ENCODE data around the gene MRPL28.

DNA sequence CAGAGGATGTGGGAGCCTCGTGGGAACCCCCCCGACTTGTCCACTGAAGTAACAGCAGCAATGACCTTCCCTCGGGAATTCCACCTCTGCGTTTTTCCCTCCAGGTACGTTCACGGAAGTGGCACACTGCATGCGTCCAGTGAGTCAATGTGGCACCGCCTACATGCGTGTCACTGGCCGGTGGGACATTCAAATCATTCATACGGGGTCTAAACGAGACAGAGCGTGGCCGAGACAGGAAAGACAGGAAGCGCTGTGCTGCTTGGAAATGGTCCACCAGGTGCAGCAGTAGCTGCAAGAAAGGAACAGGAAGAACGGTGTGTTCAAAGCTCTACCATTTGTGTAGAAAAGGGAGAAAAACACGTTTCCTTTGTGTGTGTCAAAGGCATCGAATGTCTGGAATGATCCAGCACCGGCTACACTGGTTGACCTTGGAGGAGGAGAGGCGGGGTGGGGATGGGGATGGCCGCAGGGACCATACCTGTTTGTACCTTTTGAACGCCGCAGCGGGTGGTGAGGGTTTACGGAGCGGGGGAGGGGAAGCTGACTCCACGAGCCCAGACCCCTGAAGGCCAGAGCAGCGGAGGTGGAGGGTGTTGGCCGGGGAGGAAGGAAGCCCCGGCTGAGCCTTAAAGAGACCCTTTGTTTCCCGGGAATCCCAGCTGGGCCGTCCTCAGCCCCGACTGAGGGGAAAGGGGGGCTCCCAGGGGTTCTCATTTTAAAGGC is 13.2 kb upstream of the MRPL28 start:
- TF ChIP-seq CTCF (IDR thresholded peaks at IDR 0.05), result no peak
- no peak for TF ChIP-seq POLR2AphosphoS5 (IDR thresholded peaks at IDR 0.05)
- TF ChIP-seq POLR2A (IDR thresholded peaks at IDR 0.05), result no peak
